Measurements from ENCODE around the gene RNASE1.

Gene RNASE1

GRCh38 chr14:20807304-20808161 lies 4.9 kb upstream of the RNASE1 start:
- TF ChIP-seq, protein P1, sequence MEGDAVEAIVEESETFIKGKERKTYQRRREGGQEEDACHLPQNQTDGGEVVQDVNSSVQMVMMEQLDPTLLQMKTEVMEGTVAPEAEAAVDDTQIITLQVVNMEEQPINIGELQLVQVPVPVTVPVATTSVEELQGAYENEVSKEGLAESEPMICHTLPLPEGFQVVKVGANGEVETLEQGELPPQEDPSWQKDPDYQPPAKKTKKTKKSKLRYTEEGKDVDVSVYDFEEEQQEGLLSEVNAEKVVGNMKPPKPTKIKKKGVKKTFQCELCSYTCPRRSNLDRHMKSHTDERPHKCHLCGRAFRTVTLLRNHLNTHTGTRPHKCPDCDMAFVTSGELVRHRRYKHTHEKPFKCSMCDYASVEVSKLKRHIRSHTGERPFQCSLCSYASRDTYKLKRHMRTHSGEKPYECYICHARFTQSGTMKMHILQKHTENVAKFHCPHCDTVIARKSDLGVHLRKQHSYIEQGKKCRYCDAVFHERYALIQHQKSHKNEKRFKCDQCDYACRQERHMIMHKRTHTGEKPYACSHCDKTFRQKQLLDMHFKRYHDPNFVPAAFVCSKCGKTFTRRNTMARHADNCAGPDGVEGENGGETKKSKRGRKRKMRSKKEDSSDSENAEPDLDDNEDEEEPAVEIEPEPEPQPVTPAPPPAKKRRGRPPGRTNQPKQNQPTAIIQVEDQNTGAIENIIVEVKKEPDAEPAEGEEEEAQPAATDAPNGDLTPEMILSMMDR (IDR thresholded peaks at IDR 0.05; ENCODE audit: insufficient read depth, low read length, missing control alignments) = no peak
- DNase-seq (ENCODE audit: low read depth, low spot score) = no peak
- ChIA-PET CTCF (interaction anchor here (1.5 kb wide), 1 partner anchor 51 kb away, joined by 4 read pairs; no protein-coding TSS in a partner anchor), POLR2A (interaction anchor here (0.7 kb wide), 1 partner anchor 10 kb away, joined by 3 read pairs; no protein-coding TSS in a partner anchor)
- H3K4me3 ChIP-seq (ENCODE audit: low read depth, low read length) = no peak overlapping the region

GRCh38 chr14:20805485-20805884 lies 2.8 kb upstream of the RNASE1 start:
- TF ChIP-seq, protein P1 (IDR thresholded peaks at IDR 0.05; ENCODE audit: insufficient read depth, low read length, missing control alignments) = no peak

GRCh38 chr14:20803223-20803622 lies 579 bp upstream of the RNASE1 start:
- no peak for DNase-seq (ENCODE audit: low read depth, low spot score)
- ChIA-PET POLR2A (no interaction called here), CTCF (no interaction called here)
- TF ChIP-seq, protein P1 (IDR thresholded peaks at IDR 0.05; ENCODE audit: insufficient read depth, low read length, missing control alignments) = no peak
- H3K4me3 ChIP-seq (ENCODE audit: low read depth, low read length) = no peak overlapping the region

More at GRCh38 chr14:20805485-20805884, 2.8 kb upstream of the RNASE1 start:
- DNase-seq (ENCODE audit: low read depth, low spot score) = no peak
- ChIA-PET CTCF (no interaction called here), POLR2A (no interaction called here)
- no peak overlapping the region for H3K4me3 ChIP-seq (ENCODE audit: low read depth, low read length)

GRCh38 chr14:20801726-20802125 lies 918 bp downstream of the RNASE1 start:
- H3K4me3 ChIP-seq (ENCODE audit: low read depth, low read length) = no peak overlapping the region
- CTCF ChIA-PET = no interaction called here
- POLR2A ChIA-PET = no interaction called here
- TF ChIP-seq, protein P1 (IDR thresholded peaks at IDR 0.05; ENCODE audit: insufficient read depth, low read length, missing control alignments) = no peak
- DNase-seq (ENCODE audit: low read depth, low spot score) = no peak

DNA sequence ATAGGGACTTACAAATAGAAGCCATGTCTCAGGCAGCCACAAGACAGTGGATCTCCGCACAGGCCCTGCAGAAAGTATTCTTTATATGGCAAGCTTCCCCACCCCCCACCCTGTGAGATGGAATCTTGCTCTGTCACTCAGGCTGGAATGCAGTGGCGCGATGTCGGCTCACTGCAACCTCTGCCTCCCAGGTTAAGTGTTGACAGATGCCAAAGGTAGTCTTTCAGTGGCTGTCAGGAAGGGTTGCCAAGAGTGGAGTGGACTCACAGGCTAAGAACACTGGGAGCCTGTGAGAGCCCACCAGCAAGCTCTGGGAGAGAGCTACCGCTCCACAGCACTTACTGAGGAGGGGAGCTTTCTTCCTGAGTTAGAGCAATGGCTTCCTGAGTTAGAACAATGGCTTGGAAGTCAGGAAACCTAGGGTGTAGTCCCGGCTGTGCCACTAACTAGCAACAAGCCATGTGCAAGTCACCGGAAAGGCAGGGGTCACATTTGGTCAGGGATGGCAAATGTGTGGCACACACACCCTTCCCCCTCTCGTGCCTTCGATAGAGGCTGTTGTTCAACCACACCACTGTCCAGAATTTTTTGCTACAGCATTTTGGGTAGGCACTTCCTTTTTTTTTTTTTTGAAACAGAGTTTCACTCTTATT lies 2.6 kb downstream of the RNASE1 start:
- CTCF ChIA-PET = no interaction called here

DNA sequence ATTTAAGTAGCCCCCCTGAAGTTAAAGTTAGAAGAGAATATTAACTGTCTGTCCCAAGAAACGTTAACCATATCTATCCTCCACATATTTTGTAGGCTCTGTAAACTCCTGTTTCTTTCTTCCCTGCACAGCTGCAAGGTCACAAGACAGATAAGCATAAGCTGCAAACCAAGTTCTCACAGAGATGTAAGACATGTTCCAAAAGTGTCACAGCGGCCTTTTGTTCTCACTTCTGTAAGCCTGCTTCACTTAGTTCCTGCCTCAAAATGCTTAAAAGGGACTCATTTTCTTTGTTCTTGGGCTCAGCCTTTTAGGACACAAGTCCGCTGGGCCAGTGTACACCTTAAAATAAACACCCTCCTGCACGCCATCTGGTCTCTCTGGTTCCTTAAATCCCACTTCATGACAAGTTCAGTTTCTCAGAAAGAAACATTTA lies 3.2 kb downstream of the RNASE1 start:
- TF ChIP-seq, protein P1 (IDR thresholded peaks at IDR 0.05; ENCODE audit: insufficient read depth, low read length, missing control alignments) = no peak
- ChIA-PET CTCF (no interaction called here), POLR2A (no interaction called here)
- no peak overlapping the region for H3K4me3 ChIP-seq (ENCODE audit: low read depth, low read length)
- no peak for DNase-seq (ENCODE audit: low read depth, low spot score)

More for the DNA sequence above, 2.6 kb downstream of the RNASE1 start:
- TF ChIP-seq, protein P1 (IDR thresholded peaks at IDR 0.05; ENCODE audit: insufficient read depth, low read length, missing control alignments) = no peak
- no peak for DNase-seq (ENCODE audit: low read depth, low spot score)
- POLR2A ChIA-PET = no interaction called here
- H3K4me3 ChIP-seq (ENCODE audit: low read depth, low read length) = no peak overlapping the region
